GM23248 (cell line): ENCODE measurements around the gene CLEC16A.

Experiments used
- EZH2 ChIP-seq: fragments of 200-600 bp; sonication (generic); IDR thresholded peaks from 2 replicates; pipeline ENCODE4 v1.6.1; 2018; ENCODE audit warnings: antibody characterized with exemption, mild to moderate bottlenecking; ENCODE audit not compliant: insufficient read depth, poor library complexity, severe bottlenecking
- EZH2phosphoT487 ChIP-seq: fragments of 200-600 bp; sonication (generic); IDR thresholded peaks from 2 replicates; pipeline ENCODE4 v1.6.1; 2018; ENCODE audit warnings: antibody characterized with exemption, moderate library complexity, mild to moderate bottlenecking, low read depth; ENCODE audit not compliant: insufficient read depth

DNA sequence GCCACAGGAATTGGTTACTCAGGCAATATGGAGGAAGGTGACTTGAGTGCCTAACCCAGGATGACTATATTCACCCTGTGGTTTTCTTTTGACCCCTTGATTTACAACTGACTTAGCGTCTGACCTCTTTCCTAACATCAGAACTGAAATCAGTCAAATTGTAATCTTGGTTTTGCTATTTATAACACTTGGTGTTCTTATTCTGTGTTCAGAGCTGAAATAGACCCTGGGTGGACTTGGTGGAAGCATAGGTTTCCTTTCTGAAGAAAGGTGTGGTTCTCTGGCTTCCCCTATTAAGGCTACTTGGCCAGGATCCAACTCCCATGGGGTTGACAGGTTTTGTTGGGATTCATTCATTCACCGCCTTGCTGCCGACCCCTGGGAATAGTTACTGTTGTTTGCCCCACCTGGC lies 80.8 kb downstream of the CLEC16A start:
- TF ChIP-seq EZH2 (no peak), EZH2phosphoT487 (no peak)
